WERI-Rb-1 (cell line): ENCODE results near the gene SFI1.

Experiments
- DNase-seq: peaks from one replicate; pipeline ENCODE4 v3.0.0-alpha.2; 2020
- H3K27ac ChIP-seq: fragments of 250-450 bp; sonication (Bioruptor Pico); 2 replicates; pipeline ENCODE4 v1.5.1; 2020; ENCODE audit warnings: mild to moderate bottlenecking, moderate library complexity
- H3K27me3 ChIP-seq: fragments of 250-450 bp; sonication (Bioruptor Pico); 2 replicates; pipeline ENCODE4 v1.5.1; 2021; ENCODE audit warnings: mild to moderate bottlenecking, low read depth, moderate library complexity; ENCODE audit not compliant: insufficient read depth, severe bottlenecking
- H3K36me3 ChIP-seq: fragments of 250-450 bp; sonication (Bioruptor Pico); 2 replicates; pipeline ENCODE4 v1.5.1; 2020; ENCODE audit warnings: mild to moderate bottlenecking, moderate library complexity
- H3K4me3 ChIP-seq: 2 replicates; pipeline ENCODE4 v1.5.1; 2011; ENCODE audit warnings: low read depth, mild to moderate bottlenecking, control low read depth, low read length
- H3K9me3 ChIP-seq: fragments of 250-450 bp; sonication (Bioruptor Pico); 2 replicates; pipeline ENCODE4 v1.5.1; 2021; ENCODE audit warnings: mild to moderate bottlenecking, moderate library complexity; ENCODE audit not compliant: severe bottlenecking
- CTCF ChIP-seq: IDR thresholded peaks from 2 replicates; pipeline ENCODE4 v1.5.1; 2011; ENCODE audit warnings: low read depth, mild to moderate bottlenecking, control low read depth, inconsistent platforms, low read length

SFI1 gene

GRCh38 chr22:31650391-31650790, 154.1 kb downstream of the SFI1 start:
- TF ChIP-seq CTCF: no peak
- Histone ChIP-seq H3K4me3 (no peak overlapping the region), H3K27me3 (no peaks in the 10 kb centered on the region), H3K36me3 (peaks cover 36% of the 10 kb centered on the region), H3K9me3 (no peaks in the 10 kb centered on the region), H3K27ac (no peak overlapping the region)
- DNase-seq: no peak

GRCh38 chr22:31651664-31652063, 155.3 kb downstream of the SFI1 start:
- DNase-seq: no peak
- TF ChIP-seq CTCF: no peak
- Histone ChIP-seq H3K36me3 (peaks cover 28% of the 10 kb centered on the region), H3K27me3 (no peaks in the 10 kb centered on the region), H3K9me3 (no peaks in the 10 kb centered on the region), H3K27ac (no peak overlapping the region), H3K4me3 (no peak overlapping the region)

- no peaks in the 10 kb centered on the region for H3K9me3 ChIP-seq
- peaks cover 23% of the 10 kb centered on the region for H3K36me3 ChIP-seq
- no peak overlapping the region for H3K27ac ChIP-seq
- no peak overlapping the region for H3K4me3 ChIP-seq
- DNase-seq: no peak
- no peak for TF ChIP-seq CTCF
- H3K27me3 ChIP-seq: no peaks in the 10 kb centered on the region
Observed at GRCh38 chr22:31652088-31652487, 155.8 kb downstream of the SFI1 start.

GRCh38 chr22:31652911-31653684, 156.8 kb downstream of the SFI1 start:
- Histone ChIP-seq H3K27ac (no peak overlapping the region), H3K4me3 (no peak overlapping the region), H3K9me3 (no peaks in the 10 kb centered on the region), H3K36me3 (peaks cover 15% of the 10 kb centered on the region), H3K27me3 (no peaks in the 10 kb centered on the region)
- DNase-seq: no peak
- TF ChIP-seq CTCF: no peak

GRCh38 chr22:31653944-31654343, 157.6 kb downstream of the SFI1 start:
- Histone ChIP-seq H3K4me3 (no peak overlapping the region), H3K27me3 (no peaks in the 10 kb centered on the region), H3K36me3 (peaks cover 15% of the 10 kb centered on the region), H3K9me3 (no peaks in the 10 kb centered on the region), H3K27ac (no peak overlapping the region)
- DNase-seq: no peak
- TF ChIP-seq CTCF: no peak

GRCh38 chr22:31654408-31654807, 158.1 kb downstream of the SFI1 start:
- Histone ChIP-seq H3K27ac (no peak overlapping the region), H3K4me3 (no peak overlapping the region), H3K36me3 (peaks cover 13% of the 10 kb centered on the region), H3K27me3 (no peaks in the 10 kb centered on the region), H3K9me3 (no peaks in the 10 kb centered on the region)
- TF ChIP-seq CTCF: no peak
- no peak for DNase-seq
